HG03060 (cell line): Measurements from ENCODE around the gene RLN3.

ENCODE experiments used
- ATAC-seq: cut with Tn5 transposase; IDR thresholded peaks from one replicate; pipeline ENCODE4 v1.9.1; 2021; ENCODE audit warnings: low read depth, moderate number of reproducible peaks; ENCODE audit not compliant: unreplicated experiment

The RLN3 gene, protein sequence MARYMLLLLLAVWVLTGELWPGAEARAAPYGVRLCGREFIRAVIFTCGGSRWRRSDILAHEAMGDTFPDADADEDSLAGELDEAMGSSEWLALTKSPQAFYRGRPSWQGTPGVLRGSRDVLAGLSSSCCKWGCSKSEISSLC

GRCh38 chr19:14027856-14028450 is at the start of gene RLN3:
TSS of gene RLN3 (plus strand) at chr19:14028148. CDS start at chr19:14028205, 57 bp downstream.
- ATAC-seq, result no peak

DNA sequence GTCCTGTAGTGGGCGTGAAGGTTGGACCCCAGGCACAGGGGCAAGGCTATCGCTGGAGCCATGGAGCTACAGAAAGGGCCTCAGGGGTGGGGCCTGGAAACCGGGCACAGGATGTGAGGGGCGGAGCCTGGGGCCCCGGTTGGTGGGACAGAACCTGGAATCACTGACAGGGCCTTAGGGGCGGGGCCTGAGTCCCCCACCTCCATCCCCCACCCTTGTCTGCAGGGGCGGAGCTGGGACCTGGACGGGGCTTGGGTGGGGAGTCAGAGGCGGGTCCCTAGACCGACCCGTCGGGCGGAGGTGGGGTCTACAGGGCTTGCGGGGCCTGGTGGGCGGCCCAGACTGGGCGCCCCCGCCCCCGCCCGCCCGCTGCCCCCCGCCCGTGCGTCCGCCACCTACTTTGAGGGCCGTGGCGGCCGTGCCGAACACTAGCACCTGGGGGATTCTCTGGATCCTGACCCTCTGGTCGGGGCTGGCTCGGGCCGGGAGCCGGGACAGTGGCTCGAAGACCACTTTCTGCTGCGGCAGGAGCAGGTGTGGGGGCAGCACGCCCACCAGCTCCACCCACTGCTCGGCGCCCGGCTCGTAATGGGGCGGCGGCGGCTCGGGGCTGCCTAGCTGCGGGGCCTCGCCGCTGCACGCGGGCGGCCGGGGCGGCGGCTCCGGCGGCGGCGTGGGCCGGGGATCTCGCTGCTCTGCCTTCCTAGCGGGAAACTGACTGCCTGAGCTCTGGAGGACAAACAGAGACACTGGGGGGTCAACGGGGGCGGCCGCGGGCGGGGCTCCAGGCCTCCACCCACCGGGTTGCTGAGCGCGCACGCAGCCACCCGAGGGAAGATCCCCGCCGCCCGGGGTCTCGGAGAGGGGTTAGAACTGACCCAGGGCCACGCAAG is 49.4 kb upstream of the RLN3 start:
- ATAC-seq, result no peak

DNA sequence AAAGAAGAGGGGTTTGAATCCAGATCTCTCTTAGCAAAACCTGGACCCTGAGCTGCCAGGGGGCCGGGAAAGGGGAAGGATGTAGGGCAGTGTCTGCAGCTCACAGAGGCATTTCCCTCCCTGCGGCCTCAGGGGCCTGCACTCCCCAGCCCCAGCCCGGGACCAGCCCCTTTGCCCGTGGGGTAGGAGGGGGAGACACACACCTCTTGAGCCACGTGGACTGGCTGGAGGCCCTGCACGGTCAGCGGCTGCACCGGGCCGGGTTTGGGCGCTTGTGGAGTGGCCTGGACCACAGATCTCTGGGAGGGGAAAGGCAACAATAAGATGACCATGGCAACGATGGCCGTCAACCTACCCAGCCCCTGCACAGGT is 48.7 kb upstream of the RLN3 start:
- no peak for ATAC-seq

DNA sequence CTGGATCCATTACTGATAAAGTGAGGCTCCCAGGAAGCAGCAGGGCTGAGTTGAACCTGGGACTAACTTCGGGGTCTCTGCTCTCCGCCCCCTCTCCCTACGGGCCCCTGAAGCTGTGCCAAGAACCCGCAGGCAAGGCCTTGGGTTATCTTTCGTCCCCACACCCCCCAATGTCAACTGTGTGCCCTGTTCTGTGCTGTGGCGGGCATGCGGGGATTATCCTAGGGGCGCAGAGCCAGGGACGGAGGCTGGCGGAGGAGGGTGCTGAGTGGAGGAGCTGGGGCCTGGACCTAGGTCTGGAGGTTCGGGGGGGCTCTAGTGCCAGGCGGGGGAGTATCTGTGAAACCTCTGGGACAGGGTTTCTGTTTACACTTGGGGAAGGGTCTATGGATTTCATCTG is 48.3 kb upstream of the RLN3 start:
- ATAC-seq, result no peak

DNA sequence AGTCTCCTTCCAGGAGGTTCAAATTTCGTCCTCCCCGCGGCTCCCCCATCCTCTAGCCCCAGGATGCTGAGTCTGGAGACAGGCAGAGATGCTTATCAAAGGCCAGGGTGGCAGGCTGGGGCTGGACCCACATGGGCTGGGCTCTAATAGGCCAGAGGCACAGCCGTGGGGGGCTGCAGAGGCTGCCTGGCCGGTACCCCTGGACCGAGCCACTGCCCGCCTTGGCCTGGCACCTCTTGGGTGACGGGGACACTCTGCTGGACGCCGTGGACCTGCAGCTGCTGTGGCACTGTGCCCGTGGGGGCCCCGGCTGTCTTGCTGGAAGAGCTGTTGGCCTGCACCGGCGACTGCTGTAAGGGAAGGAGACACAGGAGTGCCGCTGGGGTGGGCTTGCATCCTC is 47.6 kb upstream of the RLN3 start:
- no peak for ATAC-seq

DNA sequence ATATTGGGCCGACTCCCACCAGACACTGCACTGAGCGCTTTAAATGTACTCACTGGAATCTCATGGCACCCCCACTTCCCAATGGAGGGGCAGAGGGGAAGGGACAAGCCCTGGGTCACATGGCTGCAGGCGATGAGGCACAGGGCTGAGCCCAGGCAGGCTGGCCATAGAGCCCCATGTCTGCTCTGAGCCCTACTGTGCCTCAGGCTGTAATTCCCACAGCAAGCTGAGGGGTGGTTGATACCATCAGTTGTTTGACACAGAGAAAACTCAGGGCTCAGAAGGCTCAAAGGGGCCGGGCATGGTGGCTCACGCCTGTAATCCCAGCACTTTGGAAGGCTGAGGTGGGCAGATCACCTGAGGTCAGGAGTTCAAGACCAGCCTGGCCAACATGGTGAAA is 46.9 kb upstream of the RLN3 start:
- ATAC-seq, result no peak

DNA sequence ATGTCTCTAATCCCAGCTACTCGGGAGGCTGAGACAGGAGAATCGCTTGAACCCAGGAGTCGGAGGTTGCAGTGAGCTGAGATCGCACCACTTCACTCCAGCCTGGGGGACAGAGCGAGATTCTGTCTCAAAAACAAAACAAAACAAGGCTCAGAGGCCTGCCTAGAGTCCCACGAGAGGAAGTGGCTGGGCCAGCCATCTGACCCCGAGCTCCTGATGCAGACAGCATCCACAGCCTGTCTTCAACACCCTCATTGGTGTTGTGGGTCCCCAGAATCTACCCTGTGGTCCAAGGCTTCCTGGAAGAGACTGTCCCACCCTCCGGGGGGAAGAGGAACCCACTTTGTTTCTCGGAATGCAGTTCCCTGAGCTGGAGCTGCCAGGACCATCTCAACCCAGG is 46.5 kb upstream of the RLN3 start:
- ATAC-seq, result no peak

DNA sequence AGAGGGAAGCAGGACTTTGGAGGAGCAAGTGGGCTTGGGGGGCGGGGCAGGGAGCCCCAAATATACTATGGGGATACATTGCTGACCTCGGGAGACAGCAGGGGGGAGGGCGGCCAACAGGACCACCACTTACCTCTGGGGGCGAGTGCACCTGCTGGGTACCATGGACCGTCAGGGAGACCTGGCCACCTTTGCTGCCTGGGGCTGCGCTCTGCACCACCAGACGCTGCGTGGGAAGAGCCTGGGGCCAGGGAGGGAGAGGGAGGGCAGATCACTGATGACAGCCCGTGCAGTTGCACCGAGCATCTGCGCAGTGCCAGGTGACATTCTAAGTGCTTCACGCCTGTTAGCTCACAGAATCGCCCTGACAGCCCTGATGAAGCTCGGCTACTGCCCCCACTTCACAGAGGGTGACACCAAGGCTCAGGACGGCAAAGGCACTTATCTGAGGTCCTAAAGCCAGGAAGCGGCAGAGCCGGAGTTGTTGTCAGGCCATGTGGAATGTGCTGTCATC is 45.9 kb upstream of the RLN3 start:
- no peak for ATAC-seq

- no peak for ATAC-seq
Measured at GRCh38 chr19:13982773-13983172, 45.2 kb upstream of the RLN3 start.

GRCh38 chr19:13983213-13983889 is 44.6 kb upstream of the RLN3 start:
- no peak for ATAC-seq

DNA sequence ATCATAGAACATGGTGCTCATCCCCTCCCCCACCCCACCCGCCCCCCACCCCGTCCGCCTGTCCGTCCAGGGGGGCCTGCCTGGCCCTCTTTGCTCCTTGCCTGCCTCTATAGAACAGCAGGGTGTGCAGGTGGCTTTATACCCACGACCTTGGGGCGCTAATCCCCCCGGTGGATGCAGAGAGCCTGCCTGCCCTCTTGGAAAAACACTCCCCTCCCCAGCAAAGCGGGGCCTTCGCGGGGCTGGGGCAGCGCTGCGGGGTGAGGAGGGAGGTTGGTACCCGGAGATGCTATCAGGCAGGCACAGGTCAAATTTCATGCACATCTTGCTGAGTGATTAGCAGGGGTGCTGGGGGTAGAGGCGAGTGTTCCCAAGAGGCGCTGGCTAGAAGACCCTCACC is 43.8 kb upstream of the RLN3 start:
- no peak for ATAC-seq

- no peak for ATAC-seq
Measured at GRCh38 chr19:13984875-13985741, 42.8 kb upstream of the RLN3 start.

GRCh38 chr19:13985771-13986347 is 42.1 kb upstream of the RLN3 start:
- peak; percentile 14 for ATAC-seq

DNA sequence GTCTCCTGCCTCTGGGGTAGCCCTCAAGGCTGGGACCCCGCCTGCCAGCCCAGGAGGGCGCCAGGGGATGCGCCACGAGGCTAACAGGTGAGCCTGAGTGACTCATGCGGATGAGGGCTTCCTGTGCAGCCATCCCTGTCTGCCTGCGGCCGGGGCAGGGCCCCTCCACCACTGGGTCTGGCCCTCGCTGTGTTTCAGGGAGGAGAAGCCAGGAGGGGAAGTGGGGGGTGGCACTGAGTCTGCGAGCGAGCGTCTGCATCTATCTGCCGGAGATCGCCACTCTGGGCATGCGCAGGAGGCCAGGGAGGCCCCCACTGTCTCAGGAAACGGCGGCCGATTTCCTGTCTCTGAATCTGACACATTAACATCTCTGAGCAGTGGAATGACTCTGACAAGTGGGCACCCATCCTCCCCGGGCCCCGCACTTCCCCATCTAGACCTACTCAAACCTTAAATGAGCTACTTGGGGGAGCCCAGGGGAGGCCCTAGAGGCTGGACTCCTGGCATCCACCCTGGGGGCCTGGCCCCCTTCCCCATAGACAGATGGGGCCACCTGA is 41.5 kb upstream of the RLN3 start:
- peak; percentile 53 for ATAC-seq

GRCh38 chr19:13987101-13987890 is 40.7 kb upstream of the RLN3 start:
- no peak for ATAC-seq

DNA sequence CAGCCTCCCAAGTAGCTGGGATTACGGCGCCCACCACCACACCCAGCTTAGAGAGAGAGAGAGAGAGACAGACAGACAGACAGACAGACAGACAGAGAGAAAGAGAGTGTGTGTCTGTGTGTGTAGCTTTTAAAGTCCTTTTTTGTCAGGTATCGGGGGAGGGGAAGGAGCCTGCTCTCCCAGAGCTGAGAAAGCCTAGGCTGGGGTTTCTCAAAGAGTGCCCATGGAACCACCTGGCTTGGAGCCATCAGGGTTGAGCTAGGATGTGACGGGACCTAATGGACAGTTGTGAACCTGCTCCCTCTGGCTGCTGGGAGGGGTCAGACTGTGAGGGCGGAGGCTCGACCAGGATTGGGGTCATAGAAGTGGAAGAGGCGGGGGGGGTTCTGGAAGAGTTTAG is 38.5 kb upstream of the RLN3 start:
- ATAC-seq, result no peak

DNA sequence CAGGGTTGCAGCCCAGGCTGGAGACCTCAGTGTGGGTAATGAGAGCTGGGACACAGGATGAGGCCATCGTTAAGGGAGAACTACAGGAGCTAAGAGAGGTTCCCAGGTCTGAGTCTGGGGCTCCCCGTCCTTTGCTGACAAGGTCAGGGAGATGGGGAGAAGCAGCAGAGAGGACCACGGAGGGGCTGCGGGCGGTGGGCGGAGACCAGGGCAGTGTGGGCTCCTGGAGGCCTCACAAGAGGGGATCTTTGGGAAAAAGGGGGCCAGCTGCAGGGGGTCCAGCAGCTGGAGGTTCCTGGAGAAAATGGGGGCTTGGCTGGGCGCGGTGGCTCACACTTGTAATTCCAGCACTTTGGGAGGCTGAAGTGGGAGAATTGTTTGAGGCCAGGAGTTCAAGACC is 37.9 kb upstream of the RLN3 start:
- no peak for ATAC-seq

GRCh38 chr19:13992025-13992424 is 35.9 kb upstream of the RLN3 start:
- ATAC-seq, result no peak
